Measurements from ENCODE around the gene KIAA0825. TPM values are rescaled to one million over a fixed set of nuclear protein-coding genes. Genes with fewer than 3 reads are reported as not detected.

KIAA0825 gene
- total and polyA plus RNA-seq, 2 experiments from 2014 or later, result 1.7 to 1.8 TPM

DNA sequence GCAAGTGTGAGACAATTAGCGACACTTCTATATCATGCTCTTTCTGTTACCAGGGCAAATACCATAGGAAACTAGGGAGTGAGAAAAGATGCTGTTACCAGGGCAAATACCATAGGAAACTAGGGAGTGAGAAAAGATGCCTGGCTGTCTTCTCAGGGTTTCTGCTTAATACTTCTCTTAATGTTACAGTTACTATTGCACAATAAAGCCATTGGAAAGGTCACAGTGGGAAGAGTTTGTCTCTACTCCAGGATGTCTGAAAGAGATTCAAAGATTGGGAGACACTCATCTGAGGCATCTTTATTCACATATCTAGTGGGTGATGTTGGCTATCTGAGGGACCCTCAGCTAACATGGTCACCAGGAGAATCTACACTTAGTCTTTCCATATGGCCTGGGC, 445.3 kb downstream of the KIAA0825 start:
- H4K20me1 ChIP-seq (replicated peaks; ENCODE audit: insufficient read depth), result no peaks in the 10 kb centered on the region
- Mint-ChIP-seq H3K9me3 (peaks cover 5% of the 10 kb centered on the region; the same call in 1 of the 3 replicates), H3K4me1 (peaks cover 24% of the 10 kb centered on the region), H3K4me3 (no peak overlapping the region), H3K27me3 (ENCODE audit: insufficient read depth, low read depth, poor library complexity) (no peaks in the 10 kb centered on the region), H3K27ac (no peak overlapping the region), H3K36me3 (ENCODE audit: low read depth) (peaks cover 19% of the 10 kb centered on the region)
- no peaks in the 10 kb centered on the region for H3F3A ChIP-seq (replicated peaks; ENCODE audit: low read depth)
- no peaks in the 10 kb centered on the region for H3K27me3 ChIP-seq (ENCODE audit: insufficient read depth)
- no peak for ATAC-seq
- H3K4me2 ChIP-seq, result no peak overlapping the region
- peaks cover 20% of the 10 kb centered on the region for H3K4me1 ChIP-seq (ENCODE audit: insufficient read depth)
- no peaks in the 10 kb centered on the region for H3K36me3 ChIP-seq (ENCODE audit: insufficient read depth)
- H3K27ac ChIP-seq (ENCODE audit: low read depth), result no peak overlapping the region
- no peak overlapping the region for H3K4me3 ChIP-seq
- TF ChIP-seq, protein P1, sequence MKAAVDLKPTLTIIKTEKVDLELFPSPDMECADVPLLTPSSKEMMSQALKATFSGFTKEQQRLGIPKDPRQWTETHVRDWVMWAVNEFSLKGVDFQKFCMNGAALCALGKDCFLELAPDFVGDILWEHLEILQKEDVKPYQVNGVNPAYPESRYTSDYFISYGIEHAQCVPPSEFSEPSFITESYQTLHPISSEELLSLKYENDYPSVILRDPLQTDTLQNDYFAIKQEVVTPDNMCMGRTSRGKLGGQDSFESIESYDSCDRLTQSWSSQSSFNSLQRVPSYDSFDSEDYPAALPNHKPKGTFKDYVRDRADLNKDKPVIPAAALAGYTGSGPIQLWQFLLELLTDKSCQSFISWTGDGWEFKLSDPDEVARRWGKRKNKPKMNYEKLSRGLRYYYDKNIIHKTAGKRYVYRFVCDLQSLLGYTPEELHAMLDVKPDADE (IDR thresholded peaks at IDR 0.05), result no peak
- no peak for TF ChIP-seq EZH2phosphoT487 (IDR thresholded peaks at IDR 0.05; ENCODE audit: unreplicated experiment)
- TF ChIP-seq, protein P2, sequence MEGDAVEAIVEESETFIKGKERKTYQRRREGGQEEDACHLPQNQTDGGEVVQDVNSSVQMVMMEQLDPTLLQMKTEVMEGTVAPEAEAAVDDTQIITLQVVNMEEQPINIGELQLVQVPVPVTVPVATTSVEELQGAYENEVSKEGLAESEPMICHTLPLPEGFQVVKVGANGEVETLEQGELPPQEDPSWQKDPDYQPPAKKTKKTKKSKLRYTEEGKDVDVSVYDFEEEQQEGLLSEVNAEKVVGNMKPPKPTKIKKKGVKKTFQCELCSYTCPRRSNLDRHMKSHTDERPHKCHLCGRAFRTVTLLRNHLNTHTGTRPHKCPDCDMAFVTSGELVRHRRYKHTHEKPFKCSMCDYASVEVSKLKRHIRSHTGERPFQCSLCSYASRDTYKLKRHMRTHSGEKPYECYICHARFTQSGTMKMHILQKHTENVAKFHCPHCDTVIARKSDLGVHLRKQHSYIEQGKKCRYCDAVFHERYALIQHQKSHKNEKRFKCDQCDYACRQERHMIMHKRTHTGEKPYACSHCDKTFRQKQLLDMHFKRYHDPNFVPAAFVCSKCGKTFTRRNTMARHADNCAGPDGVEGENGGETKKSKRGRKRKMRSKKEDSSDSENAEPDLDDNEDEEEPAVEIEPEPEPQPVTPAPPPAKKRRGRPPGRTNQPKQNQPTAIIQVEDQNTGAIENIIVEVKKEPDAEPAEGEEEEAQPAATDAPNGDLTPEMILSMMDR (conservative IDR thresholded peaks at IDR 0.05; ENCODE audit: low read depth in 2 of 2), result no peak
- TF ChIP-seq CREB1 (CRISPR knock-in tag; IDR thresholded peaks at IDR 0.05; ENCODE audit: low read depth), result no peak
- no peak for TF ChIP-seq POLR2AphosphoS5 (IDR thresholded peaks at IDR 0.05; ENCODE audit: low read depth)
- TF ChIP-seq EZH2 (IDR thresholded peaks at IDR 0.05; ENCODE audit: low read depth, unreplicated experiment), result no peak
- TF ChIP-seq ZNF114 (CRISPR knock-in tag; IDR thresholded peaks at IDR 0.05), result no peak
- no peak for TF ChIP-seq JUNB (IDR thresholded peaks at IDR 0.05; ENCODE audit: unreplicated experiment)
- no peak for TF ChIP-seq ZNF331 (CRISPR knock-in tag; IDR thresholded peaks at IDR 0.05; ENCODE audit: low read depth)
- TF ChIP-seq STAT1 (IDR thresholded peaks at IDR 0.05; ENCODE audit: unreplicated experiment), result no peak
- no peak for TF ChIP-seq NANOG (IDR thresholded peaks at IDR 0.05; ENCODE audit: borderline replicate concordance)
- TF ChIP-seq, protein P3, sequence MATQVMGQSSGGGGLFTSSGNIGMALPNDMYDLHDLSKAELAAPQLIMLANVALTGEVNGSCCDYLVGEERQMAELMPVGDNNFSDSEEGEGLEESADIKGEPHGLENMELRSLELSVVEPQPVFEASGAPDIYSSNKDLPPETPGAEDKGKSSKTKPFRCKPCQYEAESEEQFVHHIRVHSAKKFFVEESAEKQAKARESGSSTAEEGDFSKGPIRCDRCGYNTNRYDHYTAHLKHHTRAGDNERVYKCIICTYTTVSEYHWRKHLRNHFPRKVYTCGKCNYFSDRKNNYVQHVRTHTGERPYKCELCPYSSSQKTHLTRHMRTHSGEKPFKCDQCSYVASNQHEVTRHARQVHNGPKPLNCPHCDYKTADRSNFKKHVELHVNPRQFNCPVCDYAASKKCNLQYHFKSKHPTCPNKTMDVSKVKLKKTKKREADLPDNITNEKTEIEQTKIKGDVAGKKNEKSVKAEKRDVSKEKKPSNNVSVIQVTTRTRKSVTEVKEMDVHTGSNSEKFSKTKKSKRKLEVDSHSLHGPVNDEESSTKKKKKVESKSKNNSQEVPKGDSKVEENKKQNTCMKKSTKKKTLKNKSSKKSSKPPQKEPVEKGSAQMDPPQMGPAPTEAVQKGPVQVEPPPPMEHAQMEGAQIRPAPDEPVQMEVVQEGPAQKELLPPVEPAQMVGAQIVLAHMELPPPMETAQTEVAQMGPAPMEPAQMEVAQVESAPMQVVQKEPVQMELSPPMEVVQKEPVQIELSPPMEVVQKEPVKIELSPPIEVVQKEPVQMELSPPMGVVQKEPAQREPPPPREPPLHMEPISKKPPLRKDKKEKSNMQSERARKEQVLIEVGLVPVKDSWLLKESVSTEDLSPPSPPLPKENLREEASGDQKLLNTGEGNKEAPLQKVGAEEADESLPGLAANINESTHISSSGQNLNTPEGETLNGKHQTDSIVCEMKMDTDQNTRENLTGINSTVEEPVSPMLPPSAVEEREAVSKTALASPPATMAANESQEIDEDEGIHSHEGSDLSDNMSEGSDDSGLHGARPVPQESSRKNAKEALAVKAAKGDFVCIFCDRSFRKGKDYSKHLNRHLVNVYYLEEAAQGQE (IDR thresholded peaks at IDR 0.05; ENCODE audit: unreplicated experiment), result no peak
- TF ChIP-seq, protein P4, sequence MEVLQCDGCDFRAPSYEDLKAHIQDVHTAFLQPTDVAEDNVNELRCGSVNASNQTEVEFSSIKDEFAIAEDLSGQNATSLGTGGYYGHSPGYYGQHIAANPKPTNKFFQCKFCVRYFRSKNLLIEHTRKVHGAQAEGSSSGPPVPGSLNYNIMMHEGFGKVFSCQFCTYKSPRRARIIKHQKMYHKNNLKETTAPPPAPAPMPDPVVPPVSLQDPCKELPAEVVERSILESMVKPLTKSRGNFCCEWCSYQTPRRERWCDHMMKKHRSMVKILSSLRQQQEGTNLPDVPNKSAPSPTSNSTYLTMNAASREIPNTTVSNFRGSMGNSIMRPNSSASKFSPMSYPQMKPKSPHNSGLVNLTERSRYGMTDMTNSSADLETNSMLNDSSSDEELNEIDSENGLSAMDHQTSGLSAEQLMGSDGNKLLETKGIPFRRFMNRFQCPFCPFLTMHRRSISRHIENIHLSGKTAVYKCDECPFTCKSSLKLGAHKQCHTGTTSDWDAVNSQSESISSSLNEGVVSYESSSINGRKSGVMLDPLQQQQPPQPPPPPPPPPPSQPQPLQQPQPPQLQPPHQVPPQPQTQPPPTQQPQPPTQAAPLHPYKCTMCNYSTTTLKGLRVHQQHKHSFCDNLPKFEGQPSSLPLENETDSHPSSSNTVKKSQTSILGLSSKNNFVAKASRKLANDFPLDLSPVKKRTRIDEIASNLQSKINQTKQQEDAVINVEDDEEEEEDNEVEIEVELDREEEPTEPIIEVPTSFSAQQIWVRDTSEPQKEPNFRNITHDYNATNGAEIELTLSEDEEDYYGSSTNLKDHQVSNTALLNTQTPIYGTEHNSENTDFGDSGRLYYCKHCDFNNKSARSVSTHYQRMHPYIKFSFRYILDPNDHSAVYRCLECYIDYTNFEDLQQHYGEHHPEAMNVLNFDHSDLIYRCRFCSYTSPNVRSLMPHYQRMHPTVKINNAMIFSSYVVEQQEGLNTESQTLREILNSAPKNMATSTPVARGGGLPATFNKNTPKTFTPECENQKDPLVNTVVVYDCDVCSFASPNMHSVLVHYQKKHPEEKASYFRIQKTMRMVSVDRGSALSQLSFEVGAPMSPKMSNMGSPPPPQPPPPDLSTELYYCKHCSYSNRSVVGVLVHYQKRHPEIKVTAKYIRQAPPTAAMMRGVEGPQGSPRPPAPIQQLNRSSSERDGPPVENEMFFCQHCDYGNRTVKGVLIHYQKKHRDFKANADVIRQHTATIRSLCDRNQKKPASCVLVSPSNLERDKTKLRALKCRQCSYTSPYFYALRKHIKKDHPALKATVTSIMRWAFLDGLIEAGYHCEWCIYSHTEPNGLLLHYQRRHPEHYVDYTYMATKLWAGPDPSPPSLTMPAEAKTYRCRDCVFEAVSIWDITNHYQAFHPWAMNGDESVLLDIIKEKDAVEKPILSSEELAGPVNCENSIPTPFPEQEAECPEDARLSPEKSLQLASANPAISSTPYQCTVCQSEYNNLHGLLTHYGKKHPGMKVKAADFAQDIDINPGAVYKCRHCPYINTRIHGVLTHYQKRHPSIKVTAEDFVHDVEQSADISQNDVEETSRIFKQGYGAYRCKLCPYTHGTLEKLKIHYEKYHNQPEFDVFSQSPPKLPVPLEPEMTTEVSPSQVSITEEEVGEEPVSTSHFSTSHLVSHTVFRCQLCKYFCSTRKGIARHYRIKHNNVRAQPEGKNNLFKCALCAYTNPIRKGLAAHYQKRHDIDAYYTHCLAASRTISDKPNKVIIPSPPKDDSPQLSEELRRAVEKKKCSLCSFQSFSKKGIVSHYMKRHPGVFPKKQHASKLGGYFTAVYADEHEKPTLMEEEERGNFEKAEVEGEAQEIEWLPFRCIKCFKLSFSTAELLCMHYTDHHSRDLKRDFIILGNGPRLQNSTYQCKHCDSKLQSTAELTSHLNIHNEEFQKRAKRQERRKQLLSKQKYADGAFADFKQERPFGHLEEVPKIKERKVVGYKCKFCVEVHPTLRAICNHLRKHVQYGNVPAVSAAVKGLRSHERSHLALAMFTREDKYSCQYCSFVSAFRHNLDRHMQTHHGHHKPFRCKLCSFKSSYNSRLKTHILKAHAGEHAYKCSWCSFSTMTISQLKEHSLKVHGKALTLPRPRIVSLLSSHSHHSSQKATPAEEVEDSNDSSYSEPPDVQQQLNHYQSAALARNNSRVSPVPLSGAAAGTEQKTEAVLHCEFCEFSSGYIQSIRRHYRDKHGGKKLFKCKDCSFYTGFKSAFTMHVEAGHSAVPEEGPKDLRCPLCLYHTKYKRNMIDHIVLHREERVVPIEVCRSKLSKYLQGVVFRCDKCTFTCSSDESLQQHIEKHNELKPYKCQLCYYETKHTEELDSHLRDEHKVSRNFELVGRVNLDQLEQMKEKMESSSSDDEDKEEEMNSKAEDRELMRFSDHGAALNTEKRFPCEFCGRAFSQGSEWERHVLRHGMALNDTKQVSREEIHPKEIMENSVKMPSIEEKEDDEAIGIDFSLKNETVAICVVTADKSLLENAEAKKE (CRISPR knock-in tag; IDR thresholded peaks at IDR 0.05), result no peak
- no peak for DNase-seq (ENCODE audit: low spot score)
- H3K9me2 ChIP-seq (ENCODE audit: insufficient read depth), result no peaks in the 10 kb centered on the region
- peaks cover 20% of the 10 kb centered on the region for H3K79me2 ChIP-seq (replicated peaks; ENCODE audit: insufficient read depth)
- H2AFZ ChIP-seq, result no peak overlapping the region

All from GM23338 (cell line).